A673 (cell line): ENCODE data around the gene ATXN7L3B. TPM values are rescaled to one million over a fixed set of nuclear protein-coding genes. Genes with fewer than 3 reads are reported as not detected.
A peak's percentile ranks its signal among the peaks of the same experiment; 100 is the strongest.
"Not testable (repeated sequence)": the region's sequence is repeated elsewhere in the genome, so short reads cannot be mapped to it uniquely, and the experiment has no call there.

Experiments
- BruUV-seq: library from RNA; stranded (reverse); fragments of 400-500 nt; replicated peaks from 2 replicates; lab custom pipeline; 2021; lab: Mats Ljungman, UMichigan
- CTCF ChIA-PET: fragments of 300-600 bp; sonication (Branson Sonifier 250); formaldehyde crosslinking; loops from one replicate; lab custom pipeline; 2022; ENCODE audit warnings: antibody characterized with exemption; lab: Charles Lee
- POLR2A ChIA-PET: fragments of 300-600 bp; sonication (Branson Sonifier 250); formaldehyde crosslinking; loops from one replicate; lab custom pipeline; 2022; ENCODE audit warnings: antibody characterized with exemption; ENCODE audit not compliant: low non-redundant PET; lab: Charles Lee
- DNase-seq: peaks from one replicate; pipeline ENCODE4 v3.0.0-alpha.2; 2015; ENCODE audit warnings: low spot score
- H3K27ac ChIP-seq: fragments of 200-600 bp; sonication (generic); 2 replicates; pipeline ENCODE4 v1.5.1; 2016; ENCODE audit warnings: mixed run types, low read depth, mild to moderate bottlenecking, mixed read lengths, antibody characterized with exemption, low read length; ENCODE audit not compliant: poor library complexity, severe bottlenecking
- H3K27me3 ChIP-seq: fragments of 200-600 bp; sonication (generic); replicated peaks from 2 replicates; pipeline ENCODE4 v1.6.1; 2017; ENCODE audit warnings: mixed run types, low read depth, mild to moderate bottlenecking, mixed read lengths, antibody characterized with exemption, low read length; ENCODE audit not compliant: insufficient read depth, poor library complexity
- H3K36me3 ChIP-seq: fragments of 200-600 bp; sonication (generic); 2 replicates; pipeline ENCODE4 v1.6.1; 2016; ENCODE audit warnings: mixed run types, mild to moderate bottlenecking, mixed read lengths, antibody characterized with exemption, low read length; ENCODE audit not compliant: insufficient read depth, poor library complexity, severe bottlenecking
- H3K4me1 ChIP-seq: fragments of 200-600 bp; sonication (generic); 2 replicates; pipeline ENCODE4 v1.6.1; 2017; ENCODE audit warnings: mixed run types, mild to moderate bottlenecking, mixed read lengths, antibody characterized with exemption, low read length; ENCODE audit not compliant: insufficient read depth, poor library complexity, severe bottlenecking
- H3K4me3 ChIP-seq: fragments of 200-600 bp; sonication (generic); 2 replicates; pipeline ENCODE4 v1.5.1; 2016; ENCODE audit warnings: low read depth, mixed run types, mild to moderate bottlenecking, mixed read lengths, low read length; ENCODE audit not compliant: poor library complexity, severe bottlenecking
- H3K9me3 ChIP-seq: fragments of 200-600 bp; sonication (generic); 2 replicates; pipeline ENCODE4 v1.6.1; 2016; ENCODE audit warnings: mixed run types, low read depth, mild to moderate bottlenecking, mixed read lengths, antibody characterized with exemption, low read length; ENCODE audit not compliant: poor library complexity, severe bottlenecking
- EZH2 ChIP-seq: fragments of 200-600 bp; sonication (generic); IDR thresholded peaks from 2 replicates; pipeline ENCODE4 v1.6.1; 2017; ENCODE audit warnings: borderline replicate concordance, low read depth, mild to moderate bottlenecking, mixed read lengths, antibody characterized with exemption, low read length; ENCODE audit not compliant: poor library complexity, severe bottlenecking
- intact Hi-C: fragments of 100-400 bp; cut with micrococcal nuclease; formaldehyde crosslinking; loops from one replicate; pipeline ENCODE4 v1.10.0; 2022; ENCODE audit not compliant: unreplicated experiment
- total RNA-seq: library from RNA; stranded (reverse); gene quantifications from 2 replicates; pipeline ENCODE4 v1.2.3, GENCODE V29; 2021
- TF ChIP-seq, protein P1 (sequence below): fragments of 300-800, 200-600 bp; sonication (generic); conservative IDR thresholded peaks from 2 replicates; pipeline ENCODE4 v1.5.1; 2017; ENCODE audit warnings: low read depth, mild to moderate bottlenecking, antibody characterized with exemption, low read length, moderate library complexity, mixed read lengths

ATXN7L3B gene
- total RNA-seq, 1 experiment from 2014 or later = 42.2 TPM

DNA sequence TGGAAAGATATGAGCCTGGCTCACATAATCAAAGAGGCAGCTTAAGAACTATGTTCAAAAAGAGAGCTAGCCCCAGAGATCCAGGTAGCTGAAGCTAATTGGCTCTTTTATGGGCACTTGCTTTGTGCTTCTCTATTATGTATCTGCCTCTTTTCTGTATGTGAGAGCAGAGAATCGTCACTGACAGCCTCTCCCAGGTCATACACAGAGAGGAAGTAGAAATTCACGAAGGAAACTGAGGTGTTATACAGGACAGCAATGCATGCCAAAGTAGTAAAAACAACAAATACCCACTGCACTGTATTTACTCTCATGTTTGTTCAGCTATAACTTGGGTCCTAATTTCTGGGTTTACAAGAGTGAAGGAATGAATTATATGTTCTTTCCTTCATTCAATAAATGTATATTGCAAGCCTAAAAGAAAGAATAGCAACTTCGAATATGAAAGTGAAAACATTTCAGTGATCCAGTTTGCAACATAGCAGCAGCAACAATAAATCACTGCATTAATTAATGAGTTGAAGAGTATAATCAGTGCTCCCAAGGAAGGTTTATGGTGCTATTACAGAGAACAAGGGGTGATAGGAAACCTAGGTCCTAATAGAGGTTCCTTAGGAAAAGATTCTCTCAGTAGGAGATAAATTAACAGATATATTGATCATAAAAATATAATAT, 47.1 kb upstream of the ATXN7L3B start:
- H3K36me3 ChIP-seq = no peaks in the 10 kb centered on the region
- BruUV-seq = no TSS peak
- TF ChIP-seq EZH2 = no peak
- TF ChIP-seq, protein P1, sequence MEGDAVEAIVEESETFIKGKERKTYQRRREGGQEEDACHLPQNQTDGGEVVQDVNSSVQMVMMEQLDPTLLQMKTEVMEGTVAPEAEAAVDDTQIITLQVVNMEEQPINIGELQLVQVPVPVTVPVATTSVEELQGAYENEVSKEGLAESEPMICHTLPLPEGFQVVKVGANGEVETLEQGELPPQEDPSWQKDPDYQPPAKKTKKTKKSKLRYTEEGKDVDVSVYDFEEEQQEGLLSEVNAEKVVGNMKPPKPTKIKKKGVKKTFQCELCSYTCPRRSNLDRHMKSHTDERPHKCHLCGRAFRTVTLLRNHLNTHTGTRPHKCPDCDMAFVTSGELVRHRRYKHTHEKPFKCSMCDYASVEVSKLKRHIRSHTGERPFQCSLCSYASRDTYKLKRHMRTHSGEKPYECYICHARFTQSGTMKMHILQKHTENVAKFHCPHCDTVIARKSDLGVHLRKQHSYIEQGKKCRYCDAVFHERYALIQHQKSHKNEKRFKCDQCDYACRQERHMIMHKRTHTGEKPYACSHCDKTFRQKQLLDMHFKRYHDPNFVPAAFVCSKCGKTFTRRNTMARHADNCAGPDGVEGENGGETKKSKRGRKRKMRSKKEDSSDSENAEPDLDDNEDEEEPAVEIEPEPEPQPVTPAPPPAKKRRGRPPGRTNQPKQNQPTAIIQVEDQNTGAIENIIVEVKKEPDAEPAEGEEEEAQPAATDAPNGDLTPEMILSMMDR = no peak
- CTCF ChIA-PET = no interaction called here
- no peak overlapping the region for H3K4me3 ChIP-seq
- H3K27ac ChIP-seq = no peak overlapping the region
- no peak for DNase-seq
- intact Hi-C loops = no loop called here
- no peaks in the 10 kb centered on the region for H3K4me1 ChIP-seq
- H3K27me3 ChIP-seq = no peaks in the 10 kb centered on the region
- POLR2A ChIA-PET = no interaction called here
- H3K9me3 ChIP-seq = no peaks in the 10 kb centered on the region

DNA sequence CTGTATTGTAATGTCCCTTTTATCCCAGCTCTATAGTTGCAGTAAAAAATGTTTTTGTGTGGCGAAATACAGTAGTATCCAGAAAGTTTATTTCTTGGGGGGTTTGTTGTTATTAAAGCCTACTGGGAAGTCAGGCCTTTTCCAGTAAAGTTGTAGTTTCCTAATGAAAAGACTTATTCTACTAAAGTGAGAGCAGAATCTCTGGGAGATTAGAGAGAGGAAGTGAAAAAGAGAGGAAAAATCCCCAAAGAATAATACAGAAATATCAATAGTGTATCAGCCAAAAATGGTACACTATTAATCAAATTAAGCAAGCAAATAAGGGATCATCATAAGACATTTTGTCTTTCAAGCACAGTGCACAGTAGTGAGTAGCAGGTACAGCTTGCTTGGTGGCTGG, 46.3 kb upstream of the ATXN7L3B start:
- no peaks in the 10 kb centered on the region for H3K36me3 ChIP-seq
- TF ChIP-seq EZH2 = no peak
- TF ChIP-seq, protein P1 = no peak
- CTCF ChIA-PET = no interaction called here
- DNase-seq = no peak
- intact Hi-C loops = no loop called here
- H3K4me1 ChIP-seq = no peaks in the 10 kb centered on the region
- H3K9me3 ChIP-seq = no peaks in the 10 kb centered on the region
- POLR2A ChIA-PET = no interaction called here
- H3K27ac ChIP-seq = no peak overlapping the region
- BruUV-seq = no TSS peak
- no peak overlapping the region for H3K4me3 ChIP-seq
- no peaks in the 10 kb centered on the region for H3K27me3 ChIP-seq

DNA sequence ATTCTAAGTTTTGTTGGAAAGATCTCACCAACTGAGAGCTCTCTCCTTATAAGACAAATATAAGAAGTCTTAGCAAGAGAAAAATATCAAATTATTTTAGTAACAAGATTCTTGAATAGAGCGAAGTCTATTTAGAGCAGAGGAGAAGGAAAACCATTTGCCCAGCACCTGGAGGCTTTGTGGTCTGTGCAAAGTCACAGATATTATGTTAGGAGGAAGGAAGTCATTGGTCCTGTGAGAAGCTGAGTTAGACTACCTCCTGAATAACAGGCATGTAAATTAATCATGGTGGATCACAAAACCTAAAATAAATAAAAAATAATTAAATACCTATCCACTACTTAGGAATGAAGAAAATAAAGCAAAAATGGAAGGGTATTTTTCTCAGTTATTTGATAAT, 38.4 kb upstream of the ATXN7L3B start:
- Histone ChIP-seq H3K27ac (no peak overlapping the region), H3K9me3 (no peaks in the 10 kb centered on the region), H3K4me1 (no peaks in the 10 kb centered on the region), H3K27me3 (no peaks in the 10 kb centered on the region), H3K4me3 (no peak overlapping the region), H3K36me3 (no peaks in the 10 kb centered on the region)
- intact Hi-C loops = no loop called here
- ChIA-PET CTCF (no interaction called here), POLR2A (no interaction called here)
- no TSS peak for BruUV-seq
- DNase-seq = no peak
- TF ChIP-seq EZH2 = no peak
- TF ChIP-seq, protein P1 = no peak

DNA sequence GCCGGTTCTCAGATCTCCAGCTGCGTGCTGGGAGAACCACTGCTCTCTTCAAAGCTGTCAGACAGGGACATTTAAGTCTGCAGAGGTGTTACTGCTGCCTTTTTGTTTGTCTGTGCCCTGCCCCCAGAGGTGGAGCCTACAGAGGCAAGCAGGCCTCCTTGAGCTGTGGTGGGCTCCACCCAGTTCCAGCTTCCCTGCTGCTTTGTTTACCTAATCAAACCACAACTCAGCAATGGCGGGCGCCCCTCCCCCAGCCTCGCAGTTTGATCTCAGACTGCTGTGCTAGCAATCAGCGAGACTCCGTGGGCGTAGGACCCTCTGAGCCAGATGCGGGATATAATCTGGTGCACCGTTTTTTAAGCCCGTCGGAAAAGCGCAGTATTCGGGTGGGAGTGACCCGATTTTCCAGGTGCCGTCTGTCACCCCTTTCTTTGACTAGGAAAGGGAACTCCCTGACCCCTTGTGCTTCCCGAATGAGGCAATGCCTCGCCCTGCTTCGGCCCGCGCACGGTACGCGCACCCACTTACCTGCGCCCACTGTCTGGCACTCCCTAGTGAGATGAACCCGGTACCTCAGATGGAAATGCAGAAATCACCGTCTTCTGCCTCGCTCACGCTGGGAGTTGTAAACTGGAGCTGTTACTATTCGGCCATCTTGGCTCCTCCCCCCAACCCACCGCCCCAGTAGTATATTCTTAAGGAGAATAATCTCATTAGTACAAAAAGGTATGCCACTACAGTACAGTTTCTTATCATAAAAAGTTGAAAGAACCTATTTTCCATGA, 28.6 kb upstream of the ATXN7L3B start:
- H3K36me3 ChIP-seq, H3K27ac ChIP-seq, H3K27me3 ChIP-seq, CTCF ChIA-PET, H3K4me3 ChIP-seq, H3K9me3 ChIP-seq, BruUV-seq, H3K4me1 ChIP-seq, intact Hi-C loops: not testable (repeated sequence)
- POLR2A ChIA-PET = interaction anchor here (0.6 kb wide), 1 partner anchor 191 kb away, joined by 4 read pairs; no protein-coding TSS in a partner anchor
- DNase-seq = peak; percentile 6
